Endodermal cell (in vitro differentiated cells): ENCODE data around the gene HCFC1. TPM values are rescaled to one million over a fixed set of nuclear protein-coding genes. Genes with fewer than 3 reads are reported as not detected.
"Not testable (repeated sequence)": the region's sequence is repeated elsewhere in the genome, so short reads cannot be mapped to it uniquely, and the experiment has no call there.

ENCODE experiments used
- DNase-seq: peaks from one replicate; pipeline ENCODE4 v3.0.0-alpha.2; 2017
- H3K27ac ChIP-seq: 2 replicates; pipeline ENCODE4 v1.5.1; 2013; ENCODE audit warnings: mild to moderate bottlenecking, low read depth, low read length, moderate library complexity
- H3K27me3 ChIP-seq: 2 replicates; pipeline ENCODE4 v1.6.1; 2013; ENCODE audit warnings: mild to moderate bottlenecking, low read length, moderate library complexity; ENCODE audit not compliant: insufficient read depth, control insufficient read depth, poor library complexity, severe bottlenecking
- H3K36me3 ChIP-seq: 2 replicates; pipeline ENCODE4 v1.7.0; 2013; ENCODE audit warnings: mild to moderate bottlenecking, low read length, moderate library complexity; ENCODE audit not compliant: control insufficient read depth, insufficient read depth
- H3K4me1 ChIP-seq: one replicate; pipeline ENCODE4 v1.7.0; 2013; ENCODE audit warnings: low read length; ENCODE audit not compliant: control insufficient read depth, insufficient read depth
- H3K4me3 ChIP-seq: 2 replicates; pipeline ENCODE4 v1.5.1; 2013; ENCODE audit warnings: mild to moderate bottlenecking, low read length, moderate library complexity
- H3K9ac ChIP-seq: 2 replicates; pipeline ENCODE4 v1.6.1; 2013; ENCODE audit warnings: mild to moderate bottlenecking, low read length, moderate library complexity; ENCODE audit not compliant: poor library complexity, severe bottlenecking; ENCODE audit errors: extremely low read depth
- H3K9me3 ChIP-seq: 2 replicates; pipeline ENCODE4 v1.6.1; 2013; ENCODE audit warnings: mild to moderate bottlenecking, low read length, moderate library complexity; ENCODE audit not compliant: control insufficient read depth
- H3K27ac Mint-ChIP-seq: 2 replicates; pipeline ENCODE4 v1.8.0; 2020; ENCODE audit warnings: mixed read lengths
- H3K27me3 Mint-ChIP-seq: 2 replicates; pipeline ENCODE4 v1.8.0; 2021; ENCODE audit warnings: mild to moderate bottlenecking, mixed read lengths; ENCODE audit not compliant: insufficient read depth
- H3K36me3 Mint-ChIP-seq: 2 replicates; pipeline ENCODE4 v1.8.0; 2020; ENCODE audit warnings: low read depth, mixed read lengths
- H3K4me1 Mint-ChIP-seq: 2 replicates; pipeline ENCODE4 v1.8.0; 2020; ENCODE audit warnings: mixed read lengths
- H3K4me3 Mint-ChIP-seq: 2 replicates; pipeline ENCODE4 v1.8.0; 2020; ENCODE audit warnings: mild to moderate bottlenecking, moderate library complexity, mixed read lengths
- H3K9me3 Mint-ChIP-seq: 2 replicates; pipeline ENCODE4 v1.8.0; 2020; ENCODE audit warnings: mild to moderate bottlenecking, mixed read lengths
- WGBS, 2 experiments: methylation state at CpG; one replicate each; pipeline versions ENCODE4 v1.1.5 to v1.1.7; 2013; ENCODE audit warnings: missing lambda C conversion rate in 2 of 2, mixed read lengths in 1 of 2; ENCODE audit not compliant: insufficient coverage in 1 of 2, insufficient read length in 1 of 2; 5-methylcytosine and 5-hydroxymethylcytosine counted together
- total RNA-seq, 2 donors: library from RNA; stranded (reverse); fragmentation: NEBNext Ultra II Directional in 1 of 2; extraction: Animal tissue kit (Norgen Biotek cat#: 25700) in 1 of 2; gene quantifications; 2 replicates in 1 of 2; 3 replicates in 1 of 2; pipeline ENCODE4 v1.2.1, GENCODE V29; 2021
- TF ChIP-seq, protein P1 (sequence below): fragments of 200-600 bp; sonication (generic); conservative IDR thresholded peaks from 2 replicates; pipeline ENCODE4 v1.5.0; 2021; ENCODE audit warnings: antibody characterized with exemption, mild to moderate bottlenecking

The HCFC1 gene
- total RNA-seq, 2 donors from 2014 or later: 93.4 to 112 TPM

DNA sequence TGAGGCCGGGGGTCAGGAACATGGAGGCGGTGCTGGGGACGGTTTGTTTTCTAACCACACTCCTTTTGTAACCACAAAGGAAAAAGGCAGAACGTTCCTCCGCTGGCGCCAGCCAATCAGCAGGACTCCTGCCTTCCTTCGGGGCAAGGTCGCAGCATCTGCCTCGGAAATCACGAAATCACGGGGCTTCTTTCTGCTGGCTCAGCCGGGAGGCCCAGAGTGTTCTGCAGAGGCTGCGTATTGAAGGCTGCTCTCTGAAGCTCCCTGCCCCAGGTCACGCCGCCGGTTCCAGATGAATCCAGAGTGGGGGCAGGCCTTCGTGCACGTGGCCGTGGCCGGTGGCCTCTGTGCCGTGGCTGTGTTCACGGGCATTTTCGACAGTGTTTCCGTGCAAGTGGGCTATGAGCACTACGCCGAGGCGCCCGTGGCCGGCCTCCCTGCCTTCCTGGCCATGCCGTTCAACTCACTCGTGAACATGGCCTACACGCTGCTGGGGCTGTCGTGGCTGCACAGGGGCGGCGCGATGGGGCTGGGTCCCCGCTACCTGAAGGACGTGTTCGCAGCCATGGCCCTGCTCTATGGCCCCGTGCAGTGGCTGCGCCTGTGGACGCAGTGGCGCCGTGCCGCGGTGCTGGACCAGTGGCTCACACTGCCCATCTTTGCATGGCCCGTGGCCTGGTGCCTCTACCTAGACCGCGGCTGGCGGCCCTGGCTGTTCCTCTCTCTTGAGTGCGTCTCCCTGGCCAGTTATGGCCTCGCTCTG lies 10.3 kb upstream of the HCFC1 start:
- Histone ChIP-seq H3K4me3 (no peak overlapping the region), H3K27ac (peak overlapping the region; percentile 63), H3K9me3 (no peaks in the 10 kb centered on the region), H3K9ac (no peak overlapping the region), H3K36me3 (no peaks in the 10 kb centered on the region), H3K4me1 (no peaks in the 10 kb centered on the region), H3K27me3 (no peaks in the 10 kb centered on the region)
- no peaks in the 10 kb centered on the region for H3K4me1 Mint-ChIP-seq
- TF ChIP-seq, protein P1, sequence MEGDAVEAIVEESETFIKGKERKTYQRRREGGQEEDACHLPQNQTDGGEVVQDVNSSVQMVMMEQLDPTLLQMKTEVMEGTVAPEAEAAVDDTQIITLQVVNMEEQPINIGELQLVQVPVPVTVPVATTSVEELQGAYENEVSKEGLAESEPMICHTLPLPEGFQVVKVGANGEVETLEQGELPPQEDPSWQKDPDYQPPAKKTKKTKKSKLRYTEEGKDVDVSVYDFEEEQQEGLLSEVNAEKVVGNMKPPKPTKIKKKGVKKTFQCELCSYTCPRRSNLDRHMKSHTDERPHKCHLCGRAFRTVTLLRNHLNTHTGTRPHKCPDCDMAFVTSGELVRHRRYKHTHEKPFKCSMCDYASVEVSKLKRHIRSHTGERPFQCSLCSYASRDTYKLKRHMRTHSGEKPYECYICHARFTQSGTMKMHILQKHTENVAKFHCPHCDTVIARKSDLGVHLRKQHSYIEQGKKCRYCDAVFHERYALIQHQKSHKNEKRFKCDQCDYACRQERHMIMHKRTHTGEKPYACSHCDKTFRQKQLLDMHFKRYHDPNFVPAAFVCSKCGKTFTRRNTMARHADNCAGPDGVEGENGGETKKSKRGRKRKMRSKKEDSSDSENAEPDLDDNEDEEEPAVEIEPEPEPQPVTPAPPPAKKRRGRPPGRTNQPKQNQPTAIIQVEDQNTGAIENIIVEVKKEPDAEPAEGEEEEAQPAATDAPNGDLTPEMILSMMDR: no peak
- no peak for DNase-seq
- no peak overlapping the region for H3K4me3 Mint-ChIP-seq
- H3K9me3 Mint-ChIP-seq: peaks cover 53% of the 10 kb centered on the region
- no peak overlapping the region for H3K27ac Mint-ChIP-seq
- H3K36me3 Mint-ChIP-seq: peaks cover 12% of the 10 kb centered on the region
- no peaks in the 10 kb centered on the region for H3K27me3 Mint-ChIP-seq
- 90 to 93% methylated on average over 20 to 52 of the region's 52 CpGs for WGBS, 2 experiments

DNA sequence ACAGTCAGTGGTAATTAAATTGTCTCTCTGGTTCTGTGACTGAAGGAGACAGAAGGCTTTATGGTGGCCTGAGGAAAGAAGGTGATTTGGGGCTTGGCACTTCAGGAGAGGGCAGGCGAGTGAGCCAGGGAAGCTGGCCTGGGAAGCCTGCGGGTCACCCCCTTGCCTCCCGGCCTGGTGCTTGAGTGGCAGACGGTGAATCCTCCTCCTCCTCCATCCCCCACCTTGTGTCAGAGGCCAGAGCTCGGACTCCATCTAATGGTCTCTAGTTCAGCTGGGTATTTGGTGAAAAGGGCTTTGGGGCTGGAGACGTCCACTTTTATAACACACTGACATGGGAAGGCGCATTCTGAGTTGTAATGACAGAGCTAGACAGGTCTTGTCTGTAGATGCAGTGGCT lies 9.6 kb upstream of the HCFC1 start:
- DNase-seq: no peak
- H3K27ac Mint-ChIP-seq: no peak overlapping the region

DNA sequence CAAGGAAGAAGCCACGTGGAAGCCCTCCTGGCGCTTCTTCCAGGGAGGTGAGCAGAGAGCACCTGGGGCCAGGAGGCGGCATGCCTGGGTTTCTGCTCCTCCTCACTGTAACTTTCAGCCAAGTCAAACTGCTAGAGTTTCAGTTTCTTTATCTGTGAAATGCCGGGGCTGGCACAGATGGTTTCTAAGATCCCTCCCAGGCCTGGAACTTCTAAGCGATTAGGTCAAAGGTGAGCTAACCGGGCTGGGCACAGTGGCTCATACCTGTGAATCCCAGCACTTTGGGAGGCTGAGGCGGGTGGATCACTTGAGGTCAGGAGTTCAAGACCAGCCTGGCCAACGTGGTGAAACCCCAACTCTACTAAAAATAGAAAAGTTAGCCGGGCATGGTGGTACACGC lies 8.8 kb upstream of the HCFC1 start:
- H3K4me3 Mint-ChIP-seq: not testable (repeated sequence)

More for the DNA sequence above, 9.6 kb upstream of the HCFC1 start:
- Histone ChIP-seq H3K36me3 (no peaks in the 10 kb centered on the region), H3K4me3 (no peak overlapping the region), H3K9me3 (no peaks in the 10 kb centered on the region), H3K27me3 (no peaks in the 10 kb centered on the region), H3K9ac (no peak overlapping the region), H3K27ac (peak overlapping the region; percentile 63), H3K4me1 (no peaks in the 10 kb centered on the region)
- TF ChIP-seq, protein P1: no peak
- no peaks in the 10 kb centered on the region for H3K27me3 Mint-ChIP-seq
- H3K4me3 Mint-ChIP-seq: no peak overlapping the region
- WGBS, 2 experiments: 80 to 84% methylated on average over 1 to 3 of the region's 7 CpGs
- H3K4me1 Mint-ChIP-seq: no peaks in the 10 kb centered on the region
- H3K36me3 Mint-ChIP-seq: peaks cover 12% of the 10 kb centered on the region
- H3K9me3 Mint-ChIP-seq: peaks cover 50% of the 10 kb centered on the region

More for the DNA sequence above, 8.8 kb upstream of the HCFC1 start:
- H3K4me1 Mint-ChIP-seq, H3K27ac ChIP-seq, H3K36me3 ChIP-seq, H3K4me3 ChIP-seq, H3K4me1 ChIP-seq, H3K27me3 ChIP-seq, DNase-seq, H3K27ac Mint-ChIP-seq, H3K9me3 ChIP-seq, H3K27me3 Mint-ChIP-seq, H3K9ac ChIP-seq: not testable (repeated sequence)
- WGBS, 2 experiments: 85 to 88% methylated on average over 5 to 7 of the region's 10 CpGs
- H3K9me3 Mint-ChIP-seq: peaks cover 45% of the 10 kb centered on the region
- H3K36me3 Mint-ChIP-seq: peaks cover 12% of the 10 kb centered on the region
